Kidney epithelial cell (primary cell): ENCODE results near the gene GREM1. TPM values are rescaled to one million over a fixed set of nuclear protein-coding genes. Genes with fewer than 3 reads are reported as not detected.

Source experiments
- DNase-seq: peaks from one replicate; pipeline ENCODE4 v3.0.0-alpha.2; 2010; ENCODE audit warnings: low read depth
- H3K27me3 ChIP-seq: 2 replicates; pipeline ENCODE4 v1.6.0; 2011; ENCODE audit warnings: low read length; ENCODE audit not compliant: control insufficient read depth, insufficient read depth
- H3K36me3 ChIP-seq: 2 replicates; pipeline ENCODE4 v1.5.1; 2011; ENCODE audit warnings: low read length; ENCODE audit not compliant: control insufficient read depth, insufficient read depth
- H3K4me3 ChIP-seq: 2 replicates; pipeline ENCODE4 v1.5.1; 2011; ENCODE audit warnings: low read depth, mild to moderate bottlenecking, control low read depth, low read length
- total RNA-seq: library from RNA; depleted of rRNA; stranded (reverse); fragments of >200 nt; gene quantifications from 2 replicates; pipeline ENCODE4 v1.2.3, GENCODE V29; 2015
- TF ChIP-seq, protein P1 (sequence below): IDR thresholded peaks from 2 replicates; pipeline ENCODE4 v1.5.1; 2011; ENCODE audit warnings: mild to moderate bottlenecking, moderate library complexity, low read length, control low read depth, inconsistent platforms; ENCODE audit not compliant: insufficient read depth, poor library complexity, severe bottlenecking

Gene GREM1
- total RNA-seq, 1 donor from 2014 or later, result 68.4 TPM

DNA sequence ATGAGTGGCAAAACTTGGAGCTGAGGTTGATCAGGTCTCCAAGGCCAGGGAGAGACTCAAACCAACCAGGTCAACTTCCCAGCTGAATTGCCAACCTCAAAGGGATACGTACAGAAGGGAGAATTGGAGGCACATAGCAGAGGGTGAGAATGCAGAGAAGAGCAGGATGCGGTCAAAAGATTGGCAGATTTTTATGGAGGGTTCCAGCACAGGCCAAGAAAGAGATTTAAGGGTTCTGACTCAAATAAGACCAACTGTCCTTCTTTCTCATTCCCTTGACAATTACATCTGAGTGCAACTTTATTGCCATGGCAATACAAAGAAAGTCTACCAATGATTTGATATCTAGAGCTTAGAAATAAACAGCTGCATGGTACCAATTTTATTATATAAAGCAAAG is 43.1 kb upstream of the GREM1 start:
- no peak overlapping the region for H3K4me3 ChIP-seq
- TF ChIP-seq, protein P1, sequence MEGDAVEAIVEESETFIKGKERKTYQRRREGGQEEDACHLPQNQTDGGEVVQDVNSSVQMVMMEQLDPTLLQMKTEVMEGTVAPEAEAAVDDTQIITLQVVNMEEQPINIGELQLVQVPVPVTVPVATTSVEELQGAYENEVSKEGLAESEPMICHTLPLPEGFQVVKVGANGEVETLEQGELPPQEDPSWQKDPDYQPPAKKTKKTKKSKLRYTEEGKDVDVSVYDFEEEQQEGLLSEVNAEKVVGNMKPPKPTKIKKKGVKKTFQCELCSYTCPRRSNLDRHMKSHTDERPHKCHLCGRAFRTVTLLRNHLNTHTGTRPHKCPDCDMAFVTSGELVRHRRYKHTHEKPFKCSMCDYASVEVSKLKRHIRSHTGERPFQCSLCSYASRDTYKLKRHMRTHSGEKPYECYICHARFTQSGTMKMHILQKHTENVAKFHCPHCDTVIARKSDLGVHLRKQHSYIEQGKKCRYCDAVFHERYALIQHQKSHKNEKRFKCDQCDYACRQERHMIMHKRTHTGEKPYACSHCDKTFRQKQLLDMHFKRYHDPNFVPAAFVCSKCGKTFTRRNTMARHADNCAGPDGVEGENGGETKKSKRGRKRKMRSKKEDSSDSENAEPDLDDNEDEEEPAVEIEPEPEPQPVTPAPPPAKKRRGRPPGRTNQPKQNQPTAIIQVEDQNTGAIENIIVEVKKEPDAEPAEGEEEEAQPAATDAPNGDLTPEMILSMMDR, result no peak
- no peaks in the 10 kb centered on the region for H3K36me3 ChIP-seq
- DNase-seq, result no peak
- no peaks in the 10 kb centered on the region for H3K27me3 ChIP-seq

DNA sequence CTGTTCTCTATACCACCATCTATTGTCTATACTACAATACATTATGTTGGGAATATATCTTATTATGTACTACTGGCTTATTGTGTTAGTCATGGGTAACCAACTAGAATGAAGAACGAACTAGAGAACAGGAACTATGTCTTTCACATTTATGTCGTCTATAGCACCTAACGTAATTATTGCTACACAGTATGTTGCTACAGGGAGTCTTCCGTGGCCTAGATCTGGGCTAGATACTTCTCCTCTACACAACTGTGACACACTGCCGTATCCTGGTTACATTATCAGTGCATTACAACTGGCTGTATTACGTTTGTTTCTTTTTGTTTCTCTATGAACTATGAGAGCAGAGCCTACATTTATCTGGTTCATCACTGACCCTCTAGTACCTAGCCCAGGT is 42.3 kb upstream of the GREM1 start:
- TF ChIP-seq, protein P1, result no peak
- H3K36me3 ChIP-seq, result no peaks in the 10 kb centered on the region
- no peaks in the 10 kb centered on the region for H3K27me3 ChIP-seq
- H3K4me3 ChIP-seq, result no peak overlapping the region
- DNase-seq, result no peak

DNA sequence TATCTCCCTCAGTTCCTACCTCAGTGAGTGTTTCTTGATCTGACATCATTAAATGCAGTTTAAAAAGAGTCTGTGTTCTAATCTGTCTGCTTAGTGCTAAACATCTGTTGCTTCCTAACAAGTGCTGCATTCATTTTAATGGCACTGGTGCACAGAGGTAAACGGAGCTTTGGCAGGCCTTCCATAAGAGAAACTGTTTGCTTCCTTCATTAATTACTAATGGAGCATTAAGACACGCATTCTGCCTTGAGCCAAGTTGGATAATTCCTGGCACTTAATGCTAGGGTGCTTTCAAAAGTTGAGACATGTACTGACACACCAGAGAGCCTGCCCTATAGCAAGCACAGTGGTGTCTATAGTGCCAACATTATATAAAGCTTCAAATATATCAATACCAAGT is 41.6 kb upstream of the GREM1 start:
- Histone ChIP-seq H3K36me3 (no peaks in the 10 kb centered on the region), H3K27me3 (no peaks in the 10 kb centered on the region), H3K4me3 (no peak overlapping the region)
- TF ChIP-seq, protein P1, result no peak
- no peak for DNase-seq

DNA sequence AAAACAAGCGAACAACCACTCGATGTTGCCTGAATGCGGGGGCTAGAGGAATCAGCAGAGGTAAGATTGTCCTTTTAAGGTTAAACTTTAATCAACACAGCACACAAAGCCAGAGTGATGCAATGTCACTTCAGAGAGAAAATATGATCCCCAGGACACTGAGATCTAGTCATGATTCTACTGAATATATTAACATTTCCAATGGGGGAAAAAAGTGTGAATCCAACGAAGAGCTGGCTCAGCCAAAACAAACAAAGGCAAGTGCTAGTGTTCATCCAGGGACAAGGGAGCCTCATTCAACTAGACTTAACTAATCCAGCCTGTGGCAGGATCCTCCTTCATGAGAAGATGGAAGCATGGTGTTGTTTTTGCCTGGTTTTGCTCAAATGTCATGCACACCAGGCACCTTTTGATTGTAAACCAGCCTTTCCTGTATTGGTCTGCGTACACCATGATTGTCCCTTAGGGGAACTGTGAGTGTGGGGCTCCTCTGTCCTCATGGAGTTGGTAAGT is 40.5 kb upstream of the GREM1 start:
- DNase-seq, result no peak
- Histone ChIP-seq H3K36me3 (no peaks in the 10 kb centered on the region), H3K4me3 (no peak overlapping the region), H3K27me3 (no peaks in the 10 kb centered on the region)
- TF ChIP-seq, protein P1, result no peak

DNA sequence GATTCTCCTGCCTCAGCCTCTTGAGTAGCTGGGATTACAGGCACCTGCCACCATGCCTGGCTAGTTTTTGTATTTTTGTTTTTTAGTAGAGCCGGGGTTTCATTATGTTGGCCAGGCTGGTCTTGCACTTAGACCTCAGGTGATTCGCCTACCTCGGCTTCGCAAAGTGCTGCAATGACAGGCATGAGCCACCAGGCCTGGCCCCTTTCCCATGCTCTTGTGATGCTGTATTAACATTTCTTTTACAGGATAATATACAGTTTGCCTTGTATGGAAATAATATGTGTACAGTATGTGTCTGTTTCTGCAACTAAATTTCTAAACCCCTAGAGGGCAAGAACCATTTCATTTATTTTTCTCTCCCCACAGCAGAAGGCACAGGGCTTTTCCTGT is 38.5 kb upstream of the GREM1 start:
- no peak overlapping the region for H3K4me3 ChIP-seq
- TF ChIP-seq, protein P1, result no peak
- DNase-seq, result no peak

DNA sequence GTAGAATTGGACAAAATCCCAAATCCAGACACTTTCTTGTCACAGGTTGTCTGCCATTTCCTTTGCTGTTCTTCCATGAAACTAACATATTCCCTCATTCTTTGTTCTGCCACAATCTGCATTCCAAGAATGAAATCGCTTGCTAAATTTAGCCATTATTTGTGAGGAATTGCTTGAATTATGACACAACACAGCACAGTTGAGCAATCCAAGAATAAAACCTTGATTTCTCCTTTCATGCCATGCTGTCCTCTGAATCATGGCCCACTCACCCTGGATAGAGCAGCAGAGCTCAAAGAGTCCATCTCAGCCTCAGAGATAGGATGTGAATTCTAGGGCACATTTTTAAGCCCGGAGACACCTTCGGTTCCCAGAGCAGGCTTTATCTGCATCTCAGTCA is 35.2 kb upstream of the GREM1 start:
- TF ChIP-seq, protein P1, result no peak
- no peaks in the 10 kb centered on the region for H3K36me3 ChIP-seq
- no peak overlapping the region for H3K4me3 ChIP-seq
- DNase-seq, result peak; percentile 76
- H3K27me3 ChIP-seq, result no peaks in the 10 kb centered on the region

More for the DNA sequence above, 38.5 kb upstream of the GREM1 start:
- Histone ChIP-seq H3K27me3 (no peaks in the 10 kb centered on the region), H3K36me3 (no peaks in the 10 kb centered on the region)
